GM21529 (cell line): ENCODE results near the gene IMMT.

ENCODE experiments used
- ATAC-seq: cut with Tn5 transposase; IDR thresholded peaks from one replicate; pipeline ENCODE4 v1.9.1; 2021; ENCODE audit not compliant: unreplicated experiment

Gene IMMT

DNA sequence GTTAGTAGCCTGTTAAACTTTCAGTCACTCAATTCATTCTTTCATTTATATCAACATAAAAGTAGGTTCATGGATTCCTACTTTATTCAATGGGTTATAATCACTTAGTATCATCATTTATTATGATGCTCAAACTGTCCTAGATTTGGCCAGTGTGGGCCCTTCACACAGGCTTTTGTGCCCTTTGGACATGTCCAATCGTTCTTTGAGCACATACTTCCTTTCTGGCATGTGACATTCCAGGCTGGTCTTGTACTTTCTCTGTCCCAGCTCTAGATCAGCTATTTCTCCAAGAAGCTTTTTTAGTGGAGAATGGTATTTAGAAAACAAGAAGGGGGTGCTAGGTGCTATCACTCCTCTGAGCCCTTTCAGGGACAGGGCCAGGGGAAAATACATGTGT, 101.0 kb downstream of the IMMT start:
- no peak for ATAC-seq
